Stimulated activated CD4-positive, alpha-beta T cell treated with anti-CD3 and anti-CD28 coated beads, Interleukin-15, amount 100 ng/mL, for 24 hours (primary cell): ENCODE measurements around the gene CDK2AP2.
A peak's percentile ranks its signal among the peaks of the same experiment; 100 is the strongest.
"Not testable (repeated sequence)": the region's sequence is repeated elsewhere in the genome, so short reads cannot be mapped to it uniquely, and the experiment has no call there.

Experiments used
- DNase-seq: peaks from one replicate; pipeline ENCODE4 v3.0.0-alpha.2; 2020

CDK2AP2 gene

DNA sequence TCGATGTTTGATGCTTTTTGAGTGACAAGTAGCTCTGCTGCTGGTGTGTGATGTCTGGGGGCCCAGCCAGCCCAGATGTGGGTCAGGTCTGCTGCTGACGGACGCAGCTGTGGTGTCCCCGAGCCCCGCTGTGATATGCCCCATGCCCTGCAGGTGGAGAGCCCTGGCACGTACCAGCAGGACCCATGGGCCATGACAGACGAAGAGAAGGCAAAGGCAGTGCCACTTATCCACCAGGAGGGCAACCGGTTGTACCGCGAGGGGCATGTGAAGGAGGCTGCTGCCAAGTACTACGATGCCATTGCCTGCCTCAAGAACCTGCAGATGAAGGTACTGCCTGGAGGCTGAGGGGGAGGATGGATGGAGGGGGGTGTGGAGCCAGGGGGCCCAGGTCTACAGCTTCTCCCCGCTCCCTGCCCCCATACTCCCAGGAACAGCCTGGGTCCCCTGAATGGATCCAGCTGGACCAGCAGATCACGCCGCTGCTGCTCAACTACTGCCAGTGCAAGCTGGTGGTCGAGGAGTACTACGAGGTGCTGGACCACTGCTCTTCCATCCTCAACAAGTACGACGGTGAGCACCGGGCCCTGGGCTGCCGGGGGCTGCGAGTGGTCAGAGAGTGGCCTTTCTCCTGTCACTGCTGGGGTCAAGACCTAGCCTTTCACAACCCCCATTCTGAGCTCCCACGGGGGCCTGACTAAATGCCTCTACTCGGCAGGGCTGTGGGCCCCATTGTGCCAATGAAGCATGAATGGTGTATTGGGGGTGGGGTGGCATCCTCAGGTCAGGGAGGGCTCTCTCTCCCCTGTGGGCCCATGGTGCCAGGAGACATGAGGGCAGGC, 17.9 kb downstream of the CDK2AP2 start:
- no peak for DNase-seq

DNA sequence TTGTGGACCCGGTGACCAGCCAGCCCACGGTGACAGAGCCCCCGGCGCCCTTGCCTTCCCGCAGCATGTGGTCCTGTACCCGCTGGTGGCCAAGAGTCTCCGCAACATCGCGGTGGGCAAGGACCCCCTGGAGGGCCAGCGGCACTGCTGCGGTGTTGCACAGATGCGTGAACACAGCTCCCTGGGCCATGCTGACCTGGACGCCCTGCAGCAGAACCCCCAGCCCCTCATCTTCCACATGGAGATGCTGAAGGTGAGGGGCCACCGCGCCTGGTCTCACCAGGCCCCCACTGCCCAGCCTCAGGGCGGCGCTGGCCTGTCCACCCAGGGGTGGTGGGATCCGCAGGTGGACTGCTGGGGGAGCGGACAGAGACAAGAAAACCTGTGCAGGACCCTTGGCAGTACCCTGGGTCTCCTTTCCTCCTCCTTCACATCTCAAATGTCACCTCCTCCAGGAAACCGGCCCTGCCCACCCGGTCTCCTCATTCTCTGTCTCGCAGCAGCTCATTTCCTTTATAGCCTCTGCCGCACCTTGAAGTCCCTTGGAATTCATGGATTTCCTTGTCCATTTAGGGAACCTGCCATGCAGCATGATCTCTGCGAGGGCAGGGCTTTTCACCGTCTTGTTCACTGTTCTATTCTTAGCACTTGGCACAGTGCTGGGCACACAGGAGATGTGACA, 18.6 kb downstream of the CDK2AP2 start:
- no peak for DNase-seq

DNA sequence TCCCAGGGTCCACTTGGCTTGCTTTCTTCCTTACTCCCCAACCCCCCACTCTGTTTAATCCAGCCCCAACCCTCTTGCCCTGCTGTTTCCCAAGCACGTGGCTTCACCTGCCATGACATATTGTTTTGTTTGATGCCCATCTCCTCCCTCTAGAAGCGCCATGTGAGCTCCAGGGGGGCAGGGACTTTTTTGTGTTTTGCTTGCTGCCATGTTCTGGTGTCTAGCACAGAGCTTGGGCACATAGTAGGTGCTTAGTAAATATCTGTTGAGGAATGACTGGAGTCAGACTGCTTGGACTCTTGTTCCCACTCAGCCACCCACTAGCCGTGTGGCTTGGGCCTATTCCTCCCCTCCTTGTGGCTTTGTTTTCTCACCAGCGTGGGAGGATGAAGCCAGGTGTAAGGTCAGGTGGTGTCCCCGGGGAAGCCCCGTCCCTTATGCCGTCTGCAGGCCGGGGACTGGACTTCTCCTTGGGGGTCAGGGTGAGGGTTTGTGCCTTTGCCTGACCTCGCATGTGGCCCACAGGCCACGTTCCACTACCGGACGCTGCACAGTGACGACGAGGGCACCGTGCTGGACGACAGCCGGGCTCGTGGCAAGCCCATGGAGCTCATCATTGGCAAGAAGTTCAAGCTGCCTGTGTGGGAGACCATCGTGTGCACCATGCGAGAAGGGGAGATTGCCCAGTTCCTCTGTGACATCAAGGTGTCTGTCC, 21.3 kb downstream of the CDK2AP2 start:
- DNase-seq: peak; percentile 66

DNA sequence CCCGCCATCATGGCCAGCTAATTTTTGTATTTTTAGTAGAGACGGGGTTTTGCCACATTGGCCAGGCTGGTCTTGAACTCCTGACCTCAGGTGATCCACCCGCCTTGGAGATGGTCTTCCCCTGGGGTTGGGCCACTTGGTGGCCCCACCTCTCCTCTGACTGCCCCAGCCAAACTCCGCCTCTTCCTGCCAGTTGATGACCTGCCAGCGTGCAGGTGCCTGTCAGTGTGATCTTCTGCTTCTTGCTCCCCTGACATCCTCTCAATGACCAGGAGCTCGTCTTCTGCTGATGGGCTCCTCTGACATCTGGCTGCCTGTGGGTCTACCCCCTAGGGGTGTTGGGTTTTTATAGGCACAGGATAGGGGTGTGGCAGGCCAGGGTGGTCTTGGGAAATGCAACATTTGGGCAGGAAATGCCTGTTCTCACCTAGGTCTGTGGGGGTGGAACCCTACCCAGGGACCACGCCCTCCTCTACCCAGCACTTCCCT, 22.0 kb downstream of the CDK2AP2 start:
- peak; percentile 77 for DNase-seq

DNA sequence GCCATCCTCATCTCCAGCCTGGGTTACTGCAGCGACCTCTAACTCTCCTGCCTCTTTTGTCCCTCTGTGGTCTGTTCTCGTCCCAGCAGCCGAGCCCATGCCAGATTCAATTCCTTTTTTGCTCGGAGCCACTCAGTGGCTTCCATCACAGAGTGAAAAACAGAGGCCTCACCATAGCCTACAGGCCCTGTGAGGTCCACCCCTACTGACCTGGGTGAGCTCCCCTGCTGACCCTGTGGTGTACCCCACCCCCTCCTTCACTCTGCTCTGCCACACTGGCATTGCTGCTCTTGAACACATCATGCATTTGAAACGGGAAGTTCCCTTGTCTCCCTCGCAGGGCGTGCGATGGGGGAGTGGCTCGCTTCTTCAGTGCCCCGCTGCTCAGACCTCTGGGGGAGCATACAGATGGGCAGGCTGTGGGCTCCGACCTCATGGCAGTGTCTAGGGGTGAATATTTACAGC, 23.1 kb downstream of the CDK2AP2 start:
- DNase-seq: peak; percentile 85

DNA sequence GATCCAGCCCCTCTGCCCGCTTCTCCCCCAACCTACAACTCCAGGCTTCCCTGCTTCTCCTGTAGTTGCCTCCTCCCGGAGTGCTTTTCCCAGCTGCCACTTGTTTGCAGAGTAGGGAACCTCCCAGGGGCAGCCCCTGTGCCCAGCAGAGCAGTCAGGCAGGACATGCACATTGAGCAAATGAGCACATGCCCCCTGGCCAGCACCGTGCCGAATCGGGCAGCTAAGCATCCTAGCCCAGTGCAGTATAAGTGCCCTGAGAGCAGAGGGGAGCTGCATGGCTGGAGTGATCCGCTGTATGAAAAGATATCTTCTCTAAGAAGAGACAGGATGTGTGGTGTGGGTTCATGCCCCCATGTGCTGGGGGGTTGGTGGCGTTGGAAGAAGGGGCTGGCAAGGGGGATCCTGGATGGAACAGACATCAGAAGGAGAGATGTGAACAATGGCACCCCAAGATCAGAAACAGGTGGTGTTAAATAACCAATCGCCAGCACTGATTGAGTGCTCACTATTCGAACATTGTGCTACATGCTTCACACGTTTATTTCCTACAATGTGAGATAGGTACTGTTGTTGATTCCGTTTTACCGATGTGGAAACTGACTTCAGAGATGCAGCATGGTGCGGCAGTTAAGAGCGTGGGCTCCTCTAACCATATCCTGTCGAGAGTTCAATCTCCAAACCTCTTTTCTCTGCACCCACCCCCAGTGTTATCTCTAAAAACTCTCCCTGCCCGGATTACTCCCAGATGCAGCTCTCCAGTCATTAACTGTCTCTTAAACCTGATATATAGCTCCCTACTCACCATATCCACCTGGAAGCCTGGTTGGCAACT, 23.9 kb downstream of the CDK2AP2 start:
- peak; percentile 58 for DNase-seq

DNA sequence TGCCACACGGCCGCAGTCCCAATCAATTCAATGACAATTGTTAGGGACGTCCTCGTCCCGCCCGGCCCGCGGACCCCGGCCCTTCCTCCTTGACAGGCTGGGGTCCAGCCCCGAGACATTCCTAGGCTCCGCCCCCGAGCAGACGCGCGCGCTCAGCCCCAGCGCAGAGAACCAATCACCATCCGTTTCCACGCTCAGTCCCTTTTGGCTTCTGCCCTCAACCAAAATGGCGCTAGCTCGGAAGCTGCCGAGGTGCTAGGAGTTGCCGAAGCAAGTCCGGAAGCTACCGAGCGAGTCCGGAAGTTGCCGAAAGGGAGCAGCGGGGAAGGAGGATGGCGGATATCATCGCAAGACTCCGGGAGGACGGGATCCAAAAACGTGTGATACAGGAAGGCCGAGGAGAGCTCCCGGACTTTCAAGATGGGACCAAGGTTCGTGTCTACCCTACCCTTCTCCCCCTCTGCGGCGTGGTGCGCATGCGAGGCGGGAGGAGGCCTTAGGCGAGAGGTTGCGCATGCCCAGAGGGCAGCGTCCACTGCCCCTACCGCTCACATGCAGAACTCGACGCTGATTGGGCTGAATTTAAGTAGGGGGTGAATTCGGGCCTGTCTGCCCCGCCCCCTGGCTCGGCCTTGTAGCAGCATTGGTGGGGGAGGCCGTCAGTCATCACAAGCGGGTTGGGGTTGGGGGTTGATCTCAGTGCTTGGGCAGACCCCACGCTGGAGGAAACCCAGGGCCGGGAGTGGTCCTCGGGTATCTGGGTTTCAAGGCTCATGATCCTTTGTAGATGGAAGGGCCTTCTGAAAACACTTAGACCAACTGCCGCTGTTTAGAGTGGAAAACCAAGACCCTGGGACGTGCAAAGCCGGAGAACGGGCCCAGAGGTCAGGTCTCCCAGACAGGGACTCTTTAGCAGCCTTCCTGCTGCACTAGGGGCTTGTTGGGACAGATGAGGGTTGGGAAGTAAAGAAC, 24.8 kb downstream of the CDK2AP2 start, which contains the start of gene AIP:
Gene AIP (plus strand): TSS at position 200 of the 972 bp plus-strand sequence. CDS start 133 bp downstream, at position 333.
- DNase-seq: peak; percentile 98

DNA sequence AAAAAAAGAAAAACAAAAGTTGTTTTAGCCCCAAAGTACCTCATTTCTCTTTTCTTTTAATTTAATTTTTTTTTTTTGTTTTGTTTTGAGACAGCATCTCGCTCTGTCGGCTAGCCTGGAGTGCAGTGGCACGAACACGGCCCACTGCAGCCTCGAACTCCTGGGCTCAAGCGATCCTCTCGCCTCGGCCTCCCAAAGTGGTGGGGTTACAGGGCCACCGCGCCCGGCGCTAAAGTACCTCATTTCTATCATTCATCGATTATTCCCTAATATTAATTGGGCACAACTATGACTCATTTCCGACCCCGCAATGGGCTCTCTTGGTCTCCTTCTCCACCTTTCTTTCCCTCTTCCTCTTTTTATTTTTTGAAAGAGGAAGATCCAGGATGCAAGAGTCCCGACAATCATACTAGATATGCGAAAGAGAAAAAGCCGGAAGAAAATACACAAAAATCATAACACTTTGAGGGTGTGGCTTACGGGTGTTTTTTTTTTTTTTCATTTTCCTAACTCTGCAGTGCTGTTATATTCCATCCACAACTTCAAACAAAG, 25.6 kb downstream of the CDK2AP2 start:
- peak; percentile 26 for DNase-seq

DNA sequence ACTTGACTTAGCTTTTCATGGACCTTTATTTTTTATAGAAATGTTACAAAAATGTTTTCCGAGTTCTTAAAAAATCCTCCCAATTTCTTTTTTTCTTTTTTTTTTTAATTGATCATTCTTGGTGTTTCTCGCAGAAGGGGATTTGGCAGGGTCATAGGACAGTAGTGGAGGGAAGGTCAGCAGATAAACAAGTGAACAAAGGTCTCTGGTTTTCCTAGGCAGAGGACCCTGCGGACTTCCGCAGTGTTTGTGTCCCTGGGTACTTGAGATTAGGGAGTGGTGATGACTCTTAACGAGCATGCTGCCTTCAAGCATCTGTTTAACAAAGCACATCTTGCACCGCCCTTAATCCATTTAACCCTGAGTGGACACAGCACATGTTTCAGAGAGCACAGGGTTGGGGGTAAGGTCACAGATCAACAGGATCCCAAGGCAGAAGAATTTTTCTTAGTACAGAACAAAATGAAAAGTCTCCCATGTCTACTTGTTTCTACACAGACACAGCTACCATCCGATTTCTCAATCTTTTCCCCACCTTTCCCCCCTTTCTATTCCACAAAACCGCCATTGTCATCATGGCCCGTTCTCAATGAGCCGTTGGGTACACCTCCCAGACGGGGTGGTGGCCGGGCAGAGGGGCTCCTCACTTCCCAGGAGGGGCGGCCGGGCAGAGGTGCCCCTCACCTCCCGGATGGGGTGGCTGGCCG, 30.5 kb downstream of the CDK2AP2 start:
- DNase-seq: not testable (repeated sequence)

DNA sequence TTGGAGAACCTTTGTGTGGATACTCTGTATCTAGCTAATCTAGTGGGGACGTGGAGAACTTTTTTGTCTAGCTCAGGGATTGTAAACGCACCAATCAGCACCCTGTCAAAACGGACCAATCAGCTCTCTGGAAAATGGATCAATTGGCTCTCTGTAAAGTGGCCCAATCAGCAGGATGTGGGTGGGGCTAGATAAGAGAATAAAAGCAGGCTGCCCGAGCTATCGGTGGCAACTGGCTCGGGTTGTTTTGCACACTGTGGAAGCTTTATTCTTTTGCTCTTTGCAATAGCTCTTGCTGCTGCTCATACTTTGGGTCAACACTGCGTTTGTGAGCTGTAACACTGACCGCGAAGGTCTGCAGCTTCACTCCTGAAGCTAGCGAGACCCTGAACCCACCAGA, 31.3 kb downstream of the CDK2AP2 start:
- not testable (repeated sequence) for DNase-seq

DNA sequence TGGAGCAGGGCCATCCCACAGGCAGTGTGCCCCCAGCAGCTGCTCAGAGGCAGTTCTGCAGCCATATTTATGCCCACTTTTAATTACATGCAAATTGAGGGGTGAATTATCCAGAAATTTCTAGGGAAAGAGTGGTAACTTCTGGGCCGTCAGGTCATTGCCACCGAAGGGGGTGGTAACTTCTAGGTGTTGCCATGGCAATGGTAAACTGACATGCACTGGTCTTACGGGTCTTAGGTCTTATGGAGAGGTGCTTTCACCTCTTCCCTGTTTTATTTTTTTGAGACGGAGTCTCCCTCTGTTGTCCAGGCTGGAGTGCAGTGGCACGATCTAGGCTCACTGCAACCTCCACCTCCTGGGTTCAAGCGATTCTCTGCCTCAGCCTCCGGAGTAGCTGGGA, 35.1 kb downstream of the CDK2AP2 start:
- no peak for DNase-seq

DNA sequence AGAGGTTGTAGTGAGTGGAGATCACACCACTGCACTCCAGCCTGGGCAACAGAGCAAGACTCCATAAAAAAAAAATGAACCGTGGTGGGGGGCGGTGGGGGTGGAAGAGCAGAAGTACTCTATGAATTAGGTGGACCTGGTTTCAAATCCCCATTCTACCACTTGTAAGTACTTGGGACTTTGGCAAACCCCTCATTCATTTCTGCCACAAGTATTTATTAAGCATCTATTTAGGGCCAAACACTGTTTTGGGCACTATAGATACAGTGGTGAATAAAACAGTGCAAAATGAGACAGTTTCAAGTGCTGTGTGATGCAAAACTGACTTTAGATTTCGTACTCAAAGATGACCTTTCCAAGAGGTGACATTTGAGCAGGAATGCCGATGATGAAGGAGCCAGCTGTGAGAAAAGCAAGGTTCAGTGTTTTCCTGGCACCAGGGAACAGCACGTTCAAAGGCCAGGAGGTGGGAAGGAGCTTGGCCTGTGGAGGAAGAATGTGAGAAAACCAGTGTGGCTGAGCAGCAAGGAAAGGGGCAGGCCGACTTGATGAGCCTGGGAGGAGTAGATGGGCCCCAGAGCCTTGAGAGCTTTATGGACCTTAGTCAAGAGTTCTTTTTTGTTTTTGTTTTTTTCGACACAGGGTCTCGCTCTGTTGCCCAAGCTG, 37.5 kb downstream of the CDK2AP2 start:
- DNase-seq: no peak

DNA sequence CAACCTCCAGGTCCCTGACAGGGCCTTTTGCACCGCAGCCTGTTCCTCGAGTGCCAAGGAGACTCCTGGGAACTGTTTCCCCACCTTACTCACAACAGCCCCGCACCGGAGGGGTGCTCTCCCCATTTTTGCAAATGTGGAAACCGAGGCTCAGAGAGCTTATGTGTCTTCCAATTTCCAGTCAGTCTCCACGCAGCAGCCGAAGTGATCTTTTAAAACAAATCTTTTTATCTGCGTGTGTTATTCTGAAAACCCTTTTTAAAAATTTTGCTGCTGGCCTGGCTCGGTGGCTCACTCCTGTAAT, 38.5 kb downstream of the CDK2AP2 start:
- DNase-seq: no peak

DNA sequence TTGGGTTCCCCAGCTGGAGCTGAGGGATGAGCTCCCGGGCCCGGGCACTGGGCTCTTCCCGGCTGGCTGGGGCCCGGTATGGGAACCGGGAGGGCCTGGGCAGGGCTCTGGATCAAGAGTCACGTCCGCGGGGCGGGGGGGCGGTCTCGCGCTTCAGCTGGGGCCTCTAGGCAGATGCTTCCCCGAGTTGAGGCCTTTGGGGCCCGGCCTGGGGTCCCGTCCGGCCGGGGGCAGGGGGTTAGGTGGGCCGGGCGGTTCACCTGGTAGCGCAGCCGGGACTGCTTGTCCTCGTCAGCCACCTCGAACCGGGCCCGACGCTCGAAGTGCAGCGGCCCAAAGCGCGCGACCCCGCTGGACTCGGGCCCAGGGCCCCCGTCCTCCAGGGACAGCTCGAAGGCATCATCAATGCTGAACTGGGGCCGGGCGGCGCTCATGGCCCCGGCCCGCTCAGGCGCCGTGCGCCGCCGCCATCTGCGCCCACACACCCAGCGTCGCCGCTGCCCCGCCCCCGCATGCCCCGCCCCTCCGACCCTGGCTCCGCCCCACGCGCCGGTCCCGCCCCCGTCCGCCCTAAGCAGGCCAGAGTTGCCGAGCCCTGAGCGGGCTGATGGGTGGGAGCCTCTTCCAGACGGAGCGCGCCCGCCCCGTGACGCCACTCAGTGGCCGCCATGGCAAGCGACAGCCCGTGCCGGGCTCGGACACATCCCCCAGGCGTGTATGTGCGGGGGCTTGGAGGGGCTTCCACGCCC, 39.0 kb downstream of the CDK2AP2 start, which contains the start of gene TMEM134:
Gene TMEM134 (minus strand): TSS at position 493 of the 749 bp plus-strand sequence. CDS start 59 bp downstream, at position 434.
- DNase-seq: peak; percentile 93

DNA sequence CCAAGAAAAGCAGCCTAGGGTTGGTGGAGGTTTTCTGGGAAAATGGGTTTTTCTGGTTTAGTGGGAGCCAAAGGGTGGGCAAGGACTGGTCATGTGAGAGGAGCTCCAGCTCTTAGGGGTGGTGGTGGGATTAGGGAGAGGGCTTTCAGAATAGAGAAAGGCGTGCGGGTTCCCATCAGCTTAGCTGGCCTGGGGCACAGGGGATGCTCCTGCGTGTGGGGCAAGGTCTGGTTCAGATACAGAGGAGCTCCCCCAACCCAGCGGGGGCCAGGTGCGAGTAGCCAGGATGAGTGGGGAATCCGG, 39.6 kb downstream of the CDK2AP2 start:
- peak; percentile 55 for DNase-seq

DNA sequence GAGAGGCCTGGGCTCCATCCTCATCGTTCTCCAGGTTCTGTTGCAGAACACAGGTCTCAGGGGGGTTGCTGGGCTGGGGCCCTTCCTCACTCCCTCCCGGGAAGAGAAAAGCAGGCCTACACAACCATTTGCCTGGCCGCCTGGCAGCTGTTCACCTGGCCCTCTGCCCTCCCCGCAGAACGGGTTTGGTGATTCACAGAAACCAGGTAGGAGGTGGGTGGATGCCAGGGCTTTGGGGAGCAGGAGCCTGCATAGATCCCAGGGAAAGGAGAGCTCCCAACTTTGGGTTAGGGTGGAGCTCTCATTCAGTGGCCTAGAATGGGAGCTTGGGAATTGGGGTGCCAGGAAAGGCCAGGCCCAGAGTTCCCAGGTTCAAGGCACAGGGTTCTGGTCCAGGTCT, 39.9 kb downstream of the CDK2AP2 start:
- DNase-seq: peak; percentile 55

DNA sequence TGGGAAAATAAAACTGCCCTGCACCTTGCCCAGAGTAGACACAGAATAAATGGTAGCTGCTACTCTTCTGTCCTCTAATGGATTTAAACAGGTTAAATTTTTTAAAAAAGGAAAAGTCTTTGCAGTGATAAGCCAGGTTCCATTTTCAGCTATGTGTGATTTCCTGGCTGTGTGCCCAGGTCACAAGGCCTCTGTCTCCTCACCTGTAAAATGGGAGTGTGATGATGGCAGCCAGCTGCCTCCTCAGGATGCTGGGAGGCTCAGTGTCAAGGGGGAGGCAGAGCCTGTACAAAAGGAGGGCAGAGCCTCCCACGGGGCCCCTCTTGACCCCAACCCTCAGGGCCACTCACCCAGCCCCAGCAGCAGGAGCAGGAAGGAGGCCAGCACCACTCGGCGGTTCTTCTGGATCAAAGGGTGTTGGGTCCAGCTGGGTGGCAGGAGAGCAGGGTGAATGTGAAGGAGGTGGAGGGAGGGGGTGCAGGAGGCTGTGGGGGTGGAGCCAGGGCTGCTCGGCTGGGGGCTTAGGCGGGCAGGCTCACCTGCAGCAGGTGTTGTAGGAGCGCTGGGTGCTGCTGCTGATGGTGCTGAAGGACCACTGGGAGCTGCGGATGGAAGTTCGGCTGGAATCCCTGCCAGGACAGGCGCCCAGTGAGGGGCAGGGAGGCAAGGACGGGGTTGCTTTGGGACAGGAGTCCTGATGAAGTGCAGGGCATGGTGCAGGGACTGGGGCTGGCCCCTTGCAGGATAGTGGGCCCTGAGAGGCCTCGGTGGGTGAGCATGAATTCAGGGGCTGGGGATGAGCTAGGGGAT, 40.8 kb downstream of the CDK2AP2 start:
- no peak for DNase-seq

DNA sequence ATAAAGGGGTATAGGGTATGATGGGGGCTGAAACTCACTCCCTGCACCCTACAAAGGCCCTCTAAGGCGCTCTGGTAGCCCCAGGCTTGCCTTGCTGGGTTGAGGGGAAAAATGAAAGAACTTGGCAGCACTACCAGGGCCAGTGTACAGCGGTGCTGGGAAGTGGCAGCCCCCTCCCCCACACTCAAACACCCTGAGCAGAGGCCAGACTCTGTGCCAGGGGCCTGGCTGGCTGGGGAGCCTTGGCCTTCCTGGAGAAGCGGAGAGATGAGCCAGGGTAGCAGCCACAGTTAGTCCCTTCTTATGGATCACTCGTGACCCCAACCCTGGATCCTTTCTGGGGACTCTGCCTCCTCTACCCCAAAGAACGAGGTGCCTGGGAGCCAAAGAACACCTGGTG, 41.6 kb downstream of the CDK2AP2 start:
- no peak for DNase-seq
